K562 (cell line): ENCODE measurements around the gene B4GALNT3. TPM values are rescaled to one million over a fixed set of nuclear protein-coding genes. Genes with fewer than 3 reads are reported as not detected.
A peak's percentile ranks its signal among the peaks of the same experiment; 100 is the strongest.

Source experiments
- ATAC-seq: fragments of 200-7000 bp; cut with Tn5 transposase; 3 replicates; pipeline ENCODE4 v1.9.1; 2020; ENCODE audit warnings: moderate library complexity
- BruUV-seq: library from RNA; stranded (reverse); fragments of 400-500 nt; replicated peaks from 2 replicates; lab custom pipeline; 2021; lab: Mats Ljungman, UMichigan
- CTCF ChIA-PET: fragments of 300-600 bp; formaldehyde crosslinking; extraction: SDS; loops from one replicate; lab custom pipeline; 2021; ENCODE audit warnings: low intra/inter-chr PET ratio; lab: Yijun Ruan, JAX
- POLR2A ChIA-PET: fragments of 300-600, 350-650 bp; sonication (Branson Sonifier 250); formaldehyde crosslinking; extraction: SDS; loops from one replicate; lab custom pipeline; 2021; ENCODE audit warnings: antibody characterized with exemption, inconsistent platforms; lab: Yijun Ruan, JAX
- DNase-seq, 4 experiments: peaks; one replicate each; pipeline versions ENCODE4 v3.0.0 to v3.0.0-alpha.2; 2011 to 2018; ENCODE audit warnings: low spot score in 3 of 4, mixed read lengths in 3 of 4; ENCODE audit errors: extremely low read depth in 1 of 4
- FAIRE-seq: peaks from 2 replicates; lab custom pipeline; 2011; peaks lifted over from hg19 to GRCh38; lab: Jason Lieb, UNC
- H2AFZ ChIP-seq: 2 replicates; pipeline ENCODE4 v1.6.0; 2011; ENCODE audit warnings: low read depth, low read length, control low read depth, inconsistent platforms
- H3K27ac ChIP-seq: fragments of 200-600 bp; 3 replicates; pipeline ENCODE4 v1.8.0; 2011; ENCODE audit warnings: low read depth, mild to moderate bottlenecking, control low read depth, inconsistent platforms, low read length, moderate library complexity, mixed read lengths; ENCODE audit errors: extremely low read depth
- H3K27me3 ChIP-seq, 2 experiments: fragments of 300-600 bp in 1 of 2; 2 replicates in 1 of 2; 3 replicates in 1 of 2; pipeline versions ENCODE4 v1.6.0 to v1.8.0; 2011; ENCODE audit warnings: inconsistent platforms in 2 of 2, low read length in 2 of 2, mild to moderate bottlenecking in 1 of 2, mixed read lengths in 1 of 2, moderate library complexity in 1 of 2; ENCODE audit not compliant: control insufficient read depth in 2 of 2, insufficient read depth in 2 of 2
- H3K36me3 ChIP-seq: fragments of 300-600 bp; 3 replicates; pipeline ENCODE4 v1.8.0; 2011; ENCODE audit warnings: mild to moderate bottlenecking, low read length, inconsistent platforms; ENCODE audit not compliant: control insufficient read depth, insufficient read depth
- H3K4me1 ChIP-seq, 2 experiments: fragments of 200-600 bp in 1 of 2; replicated peaks in 1 of 2; 2 replicates in 1 of 2; 3 replicates in 1 of 2; pipeline versions ENCODE4 v1.5.1 to v1.8.0; 2011; ENCODE audit warnings: inconsistent platforms in 2 of 2, low read length in 2 of 2, mild to moderate bottlenecking in 1 of 2, mixed read lengths in 1 of 2, moderate library complexity in 1 of 2; ENCODE audit not compliant: control insufficient read depth in 2 of 2, insufficient read depth in 2 of 2
- H3K4me2 ChIP-seq: 2 replicates; pipeline ENCODE4 v1.6.1; 2011; ENCODE audit warnings: low read length, control low read depth, inconsistent platforms, mixed read lengths; ENCODE audit not compliant: insufficient read depth
- H3K4me3 ChIP-seq: fragments of 200-600 bp; sonication (generic), shearing (Covaris generic); 2 replicates; pipeline ENCODE4 v1.5.1; 2016; ENCODE audit warnings: control low read depth, inconsistent platforms
- H3K79me2 ChIP-seq: fragments of 200-600 bp; 3 replicates; pipeline ENCODE4 v1.8.0; 2011; ENCODE audit warnings: low read length, inconsistent platforms; ENCODE audit not compliant: control insufficient read depth, insufficient read depth
- H3K9ac ChIP-seq, 2 experiments: 2 replicates each; pipeline versions ENCODE4 v1.6.0 to v1.6.1; 2011; ENCODE audit warnings: low read depth in 2 of 2, low read length in 2 of 2, control low read depth in 1 of 2, inconsistent platforms in 1 of 2, mild to moderate bottlenecking in 1 of 2, mixed read lengths in 1 of 2; ENCODE audit not compliant: insufficient read depth in 1 of 2
- H3K9me1 ChIP-seq: one replicate; pipeline ENCODE4 v1.6.0; 2011; ENCODE audit warnings: inconsistent platforms, mild to moderate bottlenecking, low read length, moderate library complexity; ENCODE audit not compliant: control insufficient read depth, insufficient read depth
- H3K9me3 ChIP-seq: replicated peaks from 2 replicates; pipeline ENCODE4 v1.5.1; 2011; ENCODE audit warnings: low read depth, low read length, inconsistent platforms; ENCODE audit not compliant: control insufficient read depth, insufficient read depth
- H4K20me1 ChIP-seq: replicated peaks from 2 replicates; pipeline ENCODE4 v1.6.1; 2011; ENCODE audit warnings: low read length, inconsistent platforms, mixed read lengths; ENCODE audit not compliant: control insufficient read depth, insufficient read depth
- BRD9 ChIP-seq: fragments of 450-650 bp; IDR thresholded peaks from 2 replicates; pipeline ENCODE4 v1.6.1; 2018; ENCODE audit warnings: low read depth; ENCODE audit not compliant: partially characterized antibody
- CHD4 ChIP-seq: fragments of 200-600 bp; sonication (generic); IDR thresholded peaks from 3 replicates; pipeline ENCODE4 v1.6.1; 2012; ENCODE audit warnings: low read depth, mild to moderate bottlenecking, mixed read lengths, low read length, inconsistent platforms; ENCODE audit not compliant: insufficient read depth, insufficient replicate concordance, poor library complexity, severe bottlenecking
- EHMT2 ChIP-seq: fragments of 450-650 bp; IDR thresholded peaks from 2 replicates; pipeline ENCODE4 v1.6.1; 2018; ENCODE audit warnings: antibody characterized with exemption
- HDAC1 ChIP-seq, 2 experiments: fragments of 450-650 bp; IDR thresholded peaks; 2 replicates each; pipeline ENCODE4 v1.6.1; 2016 to 2017; ENCODE audit warnings: inconsistent platforms in 1 of 2, mild to moderate bottlenecking in 1 of 2, moderate library complexity in 1 of 2
- MCM2 ChIP-seq: fragments of 450-650 bp; IDR thresholded peaks from 2 replicates; pipeline ENCODE4 v1.6.1; 2017; ENCODE audit warnings: low read depth, mild to moderate bottlenecking
- MNT ChIP-seq, 2 experiments: fragments of 450-650 bp; conservative IDR thresholded peaks; 2 replicates each; pipeline ENCODE4 v1.6.1; 2017; ENCODE audit warnings: mild to moderate bottlenecking in 2 of 2, moderate library complexity in 2 of 2
- MTF1 ChIP-seq: fragments of 250-450 bp; sonication (Bioruptor Pico); IDR thresholded peaks from 2 replicates; pipeline ENCODE4 v1.9.0; 2021; ENCODE audit warnings: moderate library complexity, mild to moderate bottlenecking, inconsistent platforms, borderline replicate concordance
- NFE2L1 ChIP-seq: fragments of 450-650 bp; IDR thresholded peaks from 2 replicates; pipeline ENCODE4 v1.6.1; 2016; ENCODE audit warnings: missing genetic modification characterization, low read depth, mild to moderate bottlenecking, missing compliant biosample characterization, moderate library complexity, borderline replicate concordance
- PCBP1 ChIP-seq: fragments of 200-400 bp; formaldehyde crosslinking; IDR thresholded peaks from 2 replicates; pipeline ENCODE4 v1.6.1; 2018; ENCODE audit warnings: mild to moderate bottlenecking, low read depth, low read length; ENCODE audit not compliant: poor library complexity, severe bottlenecking
- RBM34 ChIP-seq: fragments of 200-400 bp; formaldehyde crosslinking; IDR thresholded peaks from 2 replicates; pipeline ENCODE4 v1.6.1; 2018; ENCODE audit warnings: low read length, borderline replicate concordance; ENCODE audit not compliant: insufficient read depth
- SREBF2 ChIP-seq: sonication (generic); formaldehyde crosslinking; IDR thresholded peaks from 2 replicates; pipeline ENCODE4 v1.4.0; 2020; ENCODE audit warnings: mild to moderate bottlenecking, missing genetic modification reagents
- TAF15 ChIP-seq: fragments of 200-400 bp; formaldehyde crosslinking; IDR thresholded peaks from 2 replicates; pipeline ENCODE4 v1.6.1; 2017; ENCODE audit warnings: mild to moderate bottlenecking, low read depth, low read length, moderate library complexity
- U2AF2 ChIP-seq: fragments of 200-400 bp; formaldehyde crosslinking; optimal IDR thresholded peaks from 2 replicates; pipeline ENCODE3; 2017; ENCODE audit warnings: low read depth, mild to moderate bottlenecking, low read length
- ZC3H11A ChIP-seq: IDR thresholded peaks from 2 replicates; pipeline ENCODE4 v1.6.1; 2012; ENCODE audit warnings: low read depth, low read length, improper control_type of control experiment
- ZKSCAN1 ChIP-seq: fragments of 150-350 bp; IDR thresholded peaks from 2 replicates; pipeline ENCODE4 v1.6.1; 2016; ENCODE audit warnings: low read depth, low read length
- ZNF384 ChIP-seq: IDR thresholded peaks from 2 replicates; pipeline ENCODE4 v1.6.1; 2012; ENCODE audit warnings: low read depth, low read length, improper control_type of control experiment
- ZNF398 ChIP-seq: fragments of 250-450 bp; sonication (Bioruptor Pico); IDR thresholded peaks from 2 replicates; pipeline ENCODE4 v1.8.0; 2021; ENCODE audit warnings: moderate library complexity, mild to moderate bottlenecking, inconsistent platforms
- ZNF655 ChIP-seq: fragments of 250-450 bp; sonication (Bioruptor Pico); IDR thresholded peaks from 2 replicates; pipeline ENCODE4 v1.5.0; 2021
- ZNF766 ChIP-seq: fragments of 200-800 bp; sonication (Bioruptor generic); conservative IDR thresholded peaks from 2 replicates; pipeline ENCODE4 v1.6.1; 2016; ENCODE audit warnings: missing genetic modification characterization, missing compliant biosample characterization
- WGBS: fragments of 100-300 bp; shearing (Covaris generic); methylation state at CpG from one replicate; pipeline ENCODE4 v1.1.6; 2016; ENCODE audit warnings: low coverage, mixed read lengths; ENCODE audit not compliant: insufficient coverage; ENCODE audit errors: missing lambda C conversion rate; 5-methylcytosine and 5-hydroxymethylcytosine counted together
- in situ Hi-C: fragments of 300-500 bp; cut with MboI; formaldehyde crosslinking; loops from 4 replicates; pipeline ENCODE4 v1.15.0; 2018; ENCODE audit warnings: inconsistent platforms, mixed read lengths
- intact Hi-C: fragments of 100-400 bp; cut with micrococcal nuclease; formaldehyde crosslinking; loops from 2 replicates; pipeline ENCODE4 v1.14.2; 2022
- polyA plus RNA-seq, 8 experiments: library from polyadenylated mRNA; depleted of rRNA in 4 of 8; stranded (reverse) in 5 of 8; unstranded in 3 of 8; fragments of >200 nt; fragmentation: Nextera tagmentation in 2 of 8; fragmentation: Illumina TruSeq in 1 of 8; extraction: Ambion mirVana in 2 of 8; extraction: Trizol in 1 of 8; gene quantifications; 2 replicates each; pipeline versions ENCODE4 v1.2.1 to v1.2.3, GENCODE V29; 2011 to 2014; ENCODE audit warnings: inconsistent platforms in 1 of 8, missing spikeins in 1 of 8
- total RNA-seq, 7 experiments: library from RNA; depleted of rRNA in 6 of 7; stranded (reverse); fragments of >200 nt in 6 of 7; fragmentation: Illumina TruSeq in 2 of 7; extraction: Trizol in 2 of 7; gene quantifications; 2 replicates each; pipeline versions ENCODE4 v1.2.1 to v1.2.3, GENCODE V29; 2011 to 2021; ENCODE audit warnings: low replicate concordance in 1 of 7

The B4GALNT3 gene
- total and polyA plus RNA-seq, 9 of the 15 experiments (the other 6 are each of a cell fraction or from before 2014, with no cell fraction given), result 0.04 to 0.36 (median 0.10) TPM; not detected in 6

GRCh38 chr12:588024-588322 is 128.2 kb downstream of the B4GALNT3 start:
- BruUV-seq, result no TSS peak
- H3K27me3 ChIP-seq, result no peaks in the 10 kb centered on the region
- 0% methylated on average over 1 of the region's 10 CpGs for WGBS
- CTCF ChIA-PET, result no interaction called here
- POLR2A ChIA-PET, result interaction anchor here (0.8 kb wide), 1 partner anchor 11 kb away, joined by 3 read pairs; no protein-coding TSS in a partner anchor
- H3K9ac ChIP-seq, result no peak overlapping the region
- H3K4me1 ChIP-seq, result peaks cover 36 to 37% of the 10 kb centered on the region in 2 experiments; a peak in 4 of 5 replicates
- intact Hi-C loops, result no loop called here
- H3K9me1 ChIP-seq, result no peaks in the 10 kb centered on the region
- H3K36me3 ChIP-seq, result no peaks in the 10 kb centered on the region
- no peaks in the 10 kb centered on the region for H4K20me1 ChIP-seq
- DNase-seq, result no peak
- no peak overlapping the region for H3K4me3 ChIP-seq
- ATAC-seq, result no peak
- H3K79me2 ChIP-seq, result no peaks in the 10 kb centered on the region
- H3K4me2 ChIP-seq, result peak overlapping the region; percentile 41; the same call in 1 of the 2 replicates
- peaks cover 6% of the 10 kb centered on the region for H3K9me3 ChIP-seq
- peak overlapping the region; percentile 60 for H3K27ac ChIP-seq
- in situ Hi-C loops, result no loop called here
- FAIRE-seq, result no peak
- peak overlapping the region; percentile 80 for H2AFZ ChIP-seq
- TF ChIP-seq ZC3H11A (no peak), MNT (conservative IDR thresholded peaks at IDR 0.05) (0 out of 4 replicates have a peak, but pooled peaks of 1 of the 2 experiments have one; percentile 21), ZNF398 (CRISPR knock-in tag) (no peak), PCBP1 (no peak), ZKSCAN1 (peak; percentile 28; the same call in 1 of the 2 replicates), U2AF2 (no peak), RBM34 (no peak), EHMT2 (peak; percentile 26; the same call in 1 of the 2 replicates), TAF15 (no peak), CHD4 (no peak), HDAC1 (IDR thresholded peaks at IDR 0.05) (no peak), BRD9 (no peak), NFE2L1 (tag) (no peak), MCM2 (no peak), SREBF2 (CRISPR knock-in tag) (no peak), MTF1 (CRISPR knock-in tag) (no peak), ZNF384 (no peak), ZNF655 (no peak), ZNF766 (CRISPR knock-in tag) (no peak)
